Endodermal cell (in vitro differentiated cells): ENCODE measurements around the gene SHISA9. TPM values are rescaled to one million over a fixed set of nuclear protein-coding genes. Genes with fewer than 3 reads are reported as not detected.

Source experiments
- DNase-seq: peaks from one replicate; pipeline ENCODE4 v3.0.0-alpha.2; 2017
- H3K27ac ChIP-seq: 2 replicates; pipeline ENCODE4 v1.5.1; 2013; ENCODE audit warnings: mild to moderate bottlenecking, low read depth, low read length, moderate library complexity
- H3K27me3 ChIP-seq: 2 replicates; pipeline ENCODE4 v1.6.1; 2013; ENCODE audit warnings: mild to moderate bottlenecking, low read length, moderate library complexity; ENCODE audit not compliant: insufficient read depth, control insufficient read depth, poor library complexity, severe bottlenecking
- H3K36me3 ChIP-seq: 2 replicates; pipeline ENCODE4 v1.7.0; 2013; ENCODE audit warnings: mild to moderate bottlenecking, low read length, moderate library complexity; ENCODE audit not compliant: control insufficient read depth, insufficient read depth
- H3K4me1 ChIP-seq: one replicate; pipeline ENCODE4 v1.7.0; 2013; ENCODE audit warnings: low read length; ENCODE audit not compliant: control insufficient read depth, insufficient read depth
- H3K4me3 ChIP-seq: 2 replicates; pipeline ENCODE4 v1.5.1; 2013; ENCODE audit warnings: mild to moderate bottlenecking, low read length, moderate library complexity
- H3K9ac ChIP-seq: 2 replicates; pipeline ENCODE4 v1.6.1; 2013; ENCODE audit warnings: mild to moderate bottlenecking, low read length, moderate library complexity; ENCODE audit not compliant: poor library complexity, severe bottlenecking; ENCODE audit errors: extremely low read depth
- H3K9me3 ChIP-seq: 2 replicates; pipeline ENCODE4 v1.6.1; 2013; ENCODE audit warnings: mild to moderate bottlenecking, low read length, moderate library complexity; ENCODE audit not compliant: control insufficient read depth
- H3K27ac Mint-ChIP-seq: 2 replicates; pipeline ENCODE4 v1.8.0; 2020; ENCODE audit warnings: mixed read lengths
- H3K27me3 Mint-ChIP-seq: 2 replicates; pipeline ENCODE4 v1.8.0; 2021; ENCODE audit warnings: mild to moderate bottlenecking, mixed read lengths; ENCODE audit not compliant: insufficient read depth
- H3K36me3 Mint-ChIP-seq: 2 replicates; pipeline ENCODE4 v1.8.0; 2020; ENCODE audit warnings: low read depth, mixed read lengths
- H3K4me1 Mint-ChIP-seq: 2 replicates; pipeline ENCODE4 v1.8.0; 2020; ENCODE audit warnings: mixed read lengths
- H3K4me3 Mint-ChIP-seq: 2 replicates; pipeline ENCODE4 v1.8.0; 2020; ENCODE audit warnings: mild to moderate bottlenecking, moderate library complexity, mixed read lengths
- H3K9me3 Mint-ChIP-seq: 2 replicates; pipeline ENCODE4 v1.8.0; 2020; ENCODE audit warnings: mild to moderate bottlenecking, mixed read lengths
- WGBS, 2 experiments: methylation state at CpG; one replicate each; pipeline versions ENCODE4 v1.1.5 to v1.1.7; 2013; ENCODE audit warnings: missing lambda C conversion rate in 2 of 2, mixed read lengths in 1 of 2; ENCODE audit not compliant: insufficient coverage in 1 of 2, insufficient read length in 1 of 2; 5-methylcytosine and 5-hydroxymethylcytosine counted together
- total RNA-seq, 2 donors: library from RNA; stranded (reverse); fragmentation: NEBNext Ultra II Directional in 1 of 2; extraction: Animal tissue kit (Norgen Biotek cat#: 25700) in 1 of 2; gene quantifications; 2 replicates in 1 of 2; 3 replicates in 1 of 2; pipeline ENCODE4 v1.2.1, GENCODE V29; 2021
- TF ChIP-seq, protein P1 (sequence below): fragments of 200-600 bp; sonication (generic); conservative IDR thresholded peaks from 2 replicates; pipeline ENCODE4 v1.5.0; 2021; ENCODE audit warnings: antibody characterized with exemption, mild to moderate bottlenecking

SHISA9 gene
- total RNA-seq, 2 donors from 2014 or later = 5.2 to 27.8 TPM

GRCh38 chr16:13269359-13269758 lies 368.0 kb downstream of the SHISA9 start:
- Histone ChIP-seq H3K9ac (no peak overlapping the region), H3K27me3 (no peaks in the 10 kb centered on the region), H3K4me3 (no peak overlapping the region), H3K36me3 (no peaks in the 10 kb centered on the region), H3K4me1 (no peaks in the 10 kb centered on the region), H3K27ac (no peak overlapping the region), H3K9me3 (no peaks in the 10 kb centered on the region)
- no peak for DNase-seq
- Mint-ChIP-seq H3K4me1 (peaks cover 13% of the 10 kb centered on the region), H3K4me3 (no peak overlapping the region), H3K27me3 (peaks cover 3% of the 10 kb centered on the region), H3K27ac (no peak overlapping the region), H3K36me3 (no peaks in the 10 kb centered on the region), H3K9me3 (no peaks in the 10 kb centered on the region)
- WGBS, 2 experiments = 96 to 100% methylated on average over 1 of the region's 1 CpG
- TF ChIP-seq, protein P1, sequence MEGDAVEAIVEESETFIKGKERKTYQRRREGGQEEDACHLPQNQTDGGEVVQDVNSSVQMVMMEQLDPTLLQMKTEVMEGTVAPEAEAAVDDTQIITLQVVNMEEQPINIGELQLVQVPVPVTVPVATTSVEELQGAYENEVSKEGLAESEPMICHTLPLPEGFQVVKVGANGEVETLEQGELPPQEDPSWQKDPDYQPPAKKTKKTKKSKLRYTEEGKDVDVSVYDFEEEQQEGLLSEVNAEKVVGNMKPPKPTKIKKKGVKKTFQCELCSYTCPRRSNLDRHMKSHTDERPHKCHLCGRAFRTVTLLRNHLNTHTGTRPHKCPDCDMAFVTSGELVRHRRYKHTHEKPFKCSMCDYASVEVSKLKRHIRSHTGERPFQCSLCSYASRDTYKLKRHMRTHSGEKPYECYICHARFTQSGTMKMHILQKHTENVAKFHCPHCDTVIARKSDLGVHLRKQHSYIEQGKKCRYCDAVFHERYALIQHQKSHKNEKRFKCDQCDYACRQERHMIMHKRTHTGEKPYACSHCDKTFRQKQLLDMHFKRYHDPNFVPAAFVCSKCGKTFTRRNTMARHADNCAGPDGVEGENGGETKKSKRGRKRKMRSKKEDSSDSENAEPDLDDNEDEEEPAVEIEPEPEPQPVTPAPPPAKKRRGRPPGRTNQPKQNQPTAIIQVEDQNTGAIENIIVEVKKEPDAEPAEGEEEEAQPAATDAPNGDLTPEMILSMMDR = no peak

DNA sequence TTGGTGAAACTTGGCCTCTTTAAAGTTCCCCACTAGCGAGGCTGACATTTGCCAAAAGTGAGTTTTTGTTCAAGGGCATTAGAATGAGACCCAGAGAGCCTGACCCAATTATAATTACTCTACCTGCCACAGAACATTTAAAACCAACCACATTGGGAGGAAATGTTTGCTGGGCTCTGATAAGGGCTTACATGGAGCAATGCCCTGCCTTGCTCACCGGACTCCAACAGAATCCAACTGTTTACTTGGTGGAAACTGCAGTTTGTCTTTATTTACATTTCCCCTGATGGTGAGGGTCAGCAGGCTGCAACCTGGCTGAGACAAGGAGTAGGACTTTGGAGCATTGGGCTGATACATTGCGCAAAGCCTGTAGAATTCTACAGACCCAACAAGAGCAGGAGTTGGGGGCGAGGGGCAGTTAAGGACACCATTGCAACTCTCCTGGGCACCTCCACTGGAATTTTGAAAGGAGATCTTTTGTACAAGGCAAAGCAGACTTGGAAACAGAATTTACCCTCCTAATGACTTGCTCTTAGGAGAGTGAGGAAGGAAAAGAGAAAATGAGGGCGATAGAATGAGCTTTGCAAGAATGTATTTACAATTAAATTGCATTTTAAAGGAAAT lies 368.6 kb downstream of the SHISA9 start:
- no peak overlapping the region for H3K4me3 Mint-ChIP-seq
- peaks cover 13% of the 10 kb centered on the region for H3K4me1 Mint-ChIP-seq
- 67 to 88% methylated on average over 3 to 5 of the region's 5 CpGs for WGBS, 2 experiments
- no peaks in the 10 kb centered on the region for H3K27me3 ChIP-seq
- no peaks in the 10 kb centered on the region for H3K4me1 ChIP-seq
- H3K4me3 ChIP-seq = no peak overlapping the region
- H3K9me3 ChIP-seq = no peaks in the 10 kb centered on the region
- H3K9ac ChIP-seq = no peak overlapping the region
- TF ChIP-seq, protein P1 = no peak
- no peak overlapping the region for H3K27ac ChIP-seq
- H3K27ac Mint-ChIP-seq = no peak overlapping the region
- H3K9me3 Mint-ChIP-seq = no peaks in the 10 kb centered on the region
- H3K27me3 Mint-ChIP-seq = peaks cover 3% of the 10 kb centered on the region
- DNase-seq = no peak
- H3K36me3 Mint-ChIP-seq = no peaks in the 10 kb centered on the region
- no peaks in the 10 kb centered on the region for H3K36me3 ChIP-seq

DNA sequence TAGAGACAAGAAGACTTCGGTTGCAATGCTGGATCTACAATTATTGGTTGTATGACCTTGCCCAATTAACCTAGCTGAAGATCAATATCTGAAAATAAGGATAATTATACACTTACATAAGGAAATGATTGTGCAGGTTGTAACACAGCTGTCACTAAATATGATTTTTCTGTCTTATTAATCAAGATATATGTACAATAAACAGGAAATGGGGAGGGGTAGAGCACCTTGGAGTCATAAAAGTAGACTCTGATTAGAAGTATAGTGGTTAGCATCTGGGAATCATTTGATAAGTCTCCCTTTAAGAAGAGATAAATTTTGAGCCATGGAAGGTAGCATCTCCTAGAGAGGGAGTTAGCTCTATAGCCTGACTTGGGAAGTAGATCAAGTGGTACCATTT lies 369.2 kb downstream of the SHISA9 start:
- no peaks in the 10 kb centered on the region for H3K9me3 ChIP-seq
- H3K36me3 ChIP-seq = no peaks in the 10 kb centered on the region
- TF ChIP-seq, protein P1 = no peak
- no peak overlapping the region for H3K27ac ChIP-seq
- Mint-ChIP-seq H3K27me3 (peaks cover 3% of the 10 kb centered on the region), H3K4me1 (peaks cover 13% of the 10 kb centered on the region), H3K27ac (no peak overlapping the region), H3K36me3 (no peaks in the 10 kb centered on the region), H3K9me3 (no peaks in the 10 kb centered on the region), H3K4me3 (no peak overlapping the region)
- H3K4me3 ChIP-seq = no peak overlapping the region
- no peak for DNase-seq
- 100% methylated on average over 1 of the region's 1 CpG; no CpG with 5 or more reads in 1 of the 2 experiments for WGBS, 2 experiments
- no peaks in the 10 kb centered on the region for H3K4me1 ChIP-seq
- H3K27me3 ChIP-seq = no peaks in the 10 kb centered on the region
- no peak overlapping the region for H3K9ac ChIP-seq
